ENCODE results near the gene SMIM44.
A peak's percentile ranks its signal among the peaks of the same experiment; 100 is the strongest.

The SMIM44 gene

GRCh38 chr19:3507371-3508120 is 24.3 kb upstream of the SMIM44 start:
- in situ Hi-C loops (cut with MboI; ENCODE audit: low pct_unique_long_range_greater_than_20kb, low sequenced_read_pairs, unreplicated experiment): no loop called here
- DNase-seq (ENCODE audit: low spot score): no peak
- no peak for TF ChIP-seq CTCF (IDR thresholded peaks at IDR 0.05; ENCODE audit: extremely low read depth, insufficient read depth, missing control alignments)

- no peak for TF ChIP-seq CTCF (IDR thresholded peaks at IDR 0.05; ENCODE audit: extremely low read depth, insufficient read depth, missing control alignments)
- peak; percentile 72 for DNase-seq (ENCODE audit: low spot score)
- in situ Hi-C loops (cut with MboI; ENCODE audit: low pct_unique_long_range_greater_than_20kb, low sequenced_read_pairs, unreplicated experiment): no loop called here
Measured at GRCh38 chr19:3506384-3507340, 23.4 kb upstream of the SMIM44 start.

DNA sequence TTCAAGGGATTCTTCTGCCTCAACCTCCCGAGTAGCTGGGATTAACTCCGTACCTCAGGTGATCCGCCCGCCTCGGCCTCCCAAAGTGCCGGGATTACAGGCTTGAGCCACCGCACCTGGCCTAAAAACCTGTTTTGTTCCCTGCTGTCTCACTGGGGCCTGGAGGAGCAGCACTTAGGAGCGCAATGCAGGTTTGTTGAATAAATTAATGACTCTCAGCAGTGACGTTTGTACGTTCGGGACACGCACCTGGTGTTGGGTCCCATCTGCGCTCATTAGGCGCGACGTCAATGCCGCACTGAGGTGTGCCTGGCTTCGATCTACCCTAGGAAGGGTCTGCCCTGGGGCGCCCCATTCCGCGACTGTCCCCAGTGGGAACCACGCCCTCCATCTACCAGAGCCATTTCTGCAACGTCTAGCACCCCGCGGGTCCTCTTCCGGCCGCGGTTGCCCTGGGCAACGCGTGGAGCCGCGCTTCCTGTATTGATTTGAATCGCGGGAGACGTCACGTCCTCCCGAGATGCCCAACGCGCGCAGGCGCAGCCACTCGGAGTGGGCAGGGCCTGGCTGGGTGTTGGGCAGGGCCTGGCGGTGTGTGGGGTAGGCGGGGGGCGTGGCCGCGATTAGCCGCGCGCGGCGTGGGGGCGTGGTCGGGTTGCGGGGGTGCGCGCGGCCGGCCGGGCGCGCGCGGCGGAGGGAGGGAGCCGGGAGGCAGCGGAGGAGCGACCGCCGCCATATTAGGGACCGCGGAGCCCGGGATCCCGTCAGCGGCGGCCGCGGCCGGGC is 22.6 kb upstream of the SMIM44 start, which contains the start of gene FZR1:
Gene FZR1 (plus strand): TSS at position 714 of the 786 bp plus-strand sequence. CDS start 16,679 bp downstream, outside the sequence.
- in situ Hi-C loops (cut with MboI; ENCODE audit: low pct_unique_long_range_greater_than_20kb, low sequenced_read_pairs, unreplicated experiment): no loop called here
- TF ChIP-seq CTCF (IDR thresholded peaks at IDR 0.05; ENCODE audit: extremely low read depth, insufficient read depth, missing control alignments): no peak
- peak; percentile 100 for DNase-seq (ENCODE audit: low spot score)

DNA sequence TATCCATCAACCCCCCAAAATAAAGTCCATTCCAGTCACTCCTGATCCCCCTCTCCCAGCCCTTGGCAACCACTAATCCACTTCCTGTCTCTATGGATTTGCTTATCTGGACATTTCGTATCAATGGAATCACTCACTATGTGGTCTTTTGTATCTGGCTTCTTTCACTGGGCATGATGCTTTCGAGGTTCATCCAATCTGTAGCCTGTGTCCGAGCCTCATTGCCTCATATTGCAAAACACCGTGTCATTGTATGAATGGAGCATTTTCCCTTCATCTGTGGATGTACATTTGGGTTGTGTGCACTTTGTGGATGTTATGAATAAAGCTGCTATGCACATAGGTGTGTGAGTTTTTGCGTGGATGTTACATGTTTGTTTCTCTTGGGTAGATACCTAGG is 21.5 kb upstream of the SMIM44 start:
- TF ChIP-seq CTCF (IDR thresholded peaks at IDR 0.05; ENCODE audit: extremely low read depth, insufficient read depth, missing control alignments): no peak
- in situ Hi-C loops (cut with MboI; ENCODE audit: low pct_unique_long_range_greater_than_20kb, low sequenced_read_pairs, unreplicated experiment): no loop called here
- DNase-seq (ENCODE audit: low spot score): no peak

DNA sequence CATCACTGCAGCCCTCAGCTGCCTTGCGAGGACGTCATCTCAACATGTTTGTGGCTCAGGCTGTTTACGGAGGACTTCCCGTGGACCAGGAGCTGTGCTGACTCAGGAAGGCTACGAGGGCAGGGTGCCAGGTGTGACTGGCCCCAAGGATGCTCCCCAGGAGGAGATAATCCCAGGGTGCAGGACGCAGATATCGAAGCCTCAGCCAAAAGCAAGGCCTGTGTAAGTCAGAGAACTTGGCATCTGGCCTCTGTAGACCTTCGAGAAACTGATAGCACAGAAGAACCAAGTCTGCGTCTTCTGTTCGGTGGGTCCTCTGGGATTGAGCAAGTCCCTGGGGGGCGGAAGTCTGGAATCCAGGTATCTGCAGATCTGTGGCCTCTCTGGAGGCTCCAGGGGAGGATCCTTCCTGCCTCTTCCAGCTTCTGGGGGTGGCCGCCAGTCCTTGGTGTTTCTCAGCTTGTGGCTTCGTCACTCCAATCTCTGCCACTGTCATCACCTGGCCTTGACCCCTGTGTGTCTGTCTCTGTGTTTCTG is 19.9 kb upstream of the SMIM44 start:
- in situ Hi-C loops (cut with MboI; ENCODE audit: low pct_unique_long_range_greater_than_20kb, low sequenced_read_pairs, unreplicated experiment): no loop called here
- DNase-seq (ENCODE audit: low spot score): no peak
- TF ChIP-seq CTCF (IDR thresholded peaks at IDR 0.05; ENCODE audit: extremely low read depth, insufficient read depth, missing control alignments): no peak

DNA sequence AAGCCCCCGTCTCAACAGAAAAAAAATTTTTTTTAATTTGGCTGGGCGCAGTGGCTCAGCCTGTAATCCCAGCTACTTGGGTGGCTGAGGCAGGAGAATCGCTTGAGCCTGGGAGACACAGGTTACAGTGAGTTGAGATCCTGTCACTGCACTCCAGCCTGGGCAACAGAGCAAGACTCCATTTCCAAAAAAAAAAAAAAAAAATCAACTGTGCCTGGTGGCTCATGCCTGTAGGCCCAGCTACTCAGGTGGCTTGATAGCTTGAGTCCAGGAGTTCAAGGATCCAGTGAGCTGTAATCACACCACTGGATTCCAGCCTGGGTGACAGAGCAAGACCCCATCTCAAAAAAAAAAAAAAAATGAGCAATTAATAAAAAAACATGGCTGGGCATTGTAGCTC is 18.5 kb upstream of the SMIM44 start:
- no peak for DNase-seq (ENCODE audit: low spot score)
- in situ Hi-C loops (cut with MboI; ENCODE audit: low pct_unique_long_range_greater_than_20kb, low sequenced_read_pairs, unreplicated experiment): no loop called here
- no peak for TF ChIP-seq CTCF (IDR thresholded peaks at IDR 0.05; ENCODE audit: extremely low read depth, insufficient read depth, missing control alignments)

All from GM13977 (cell line).